Activated CD8-positive, alpha-beta memory T cell treated with anti-CD3 and anti-CD28 coated beads for 36 hours (primary cell): ENCODE measurements around the gene APEX1. TPM values are rescaled to one million over a fixed set of nuclear protein-coding genes. Genes with fewer than 3 reads are reported as not detected.
"Not testable (repeated sequence)": the region's sequence is repeated elsewhere in the genome, so short reads cannot be mapped to it uniquely, and the experiment has no call there.

Experiments
- CTCF ChIA-PET: fragments of 350-600 bp; sonication (Branson Sonifier 250); formaldehyde crosslinking; loops from one replicate; lab custom pipeline; 2021; ENCODE audit warnings: antibody characterized with exemption; lab: Charles Lee
- POLR2A ChIA-PET: fragments of 350-600 bp; sonication (Branson Sonifier 250); formaldehyde crosslinking; loops from one replicate; lab custom pipeline; 2021; ENCODE audit warnings: antibody characterized with exemption; lab: Charles Lee
- total RNA-seq, 2 experiments: library from RNA; stranded (reverse); gene quantifications; one replicate each; pipeline ENCODE4 v1.2.3, GENCODE V29; 2021

Gene APEX1
- total RNA-seq, 2 experiments from 2014 or later = 243 to 246 TPM

GRCh38 chr14:20429801-20430669 is 25.0 kb upstream of the APEX1 start:
- POLR2A ChIA-PET = no interaction called here
- CTCF ChIA-PET = interaction anchor here (1.5 kb wide), 1 partner anchor 102 kb away, joined by 3 read pairs; no protein-coding TSS in a partner anchor

- CTCF ChIA-PET = interaction anchor here (1.1 kb wide), 1 partner anchor 19 kb away, joined by 3 read pairs; no protein-coding TSS in a partner anchor
- POLR2A ChIA-PET = no interaction called here
Observed at GRCh38 chr14:20434701-20435581, 20.1 kb upstream of the APEX1 start.

- ChIA-PET CTCF (no interaction called here), POLR2A (no interaction called here)
Observed at GRCh38 chr14:20435582-20436362, 19.3 kb upstream of the APEX1 start, which contains the start of gene KLHL33. TSS of gene KLHL33 (minus strand) at chr14:20436166. CDS start at chr14:20435811, 355 bp downstream.

- CTCF ChIA-PET = no interaction called here
- POLR2A ChIA-PET = no interaction called here
Observed at GRCh38 chr14:20436363-20436755, 18.7 kb upstream of the APEX1 start.

- ChIA-PET POLR2A (no interaction called here), CTCF (no interaction called here)
Observed at GRCh38 chr14:20438664-20439063, 16.4 kb upstream of the APEX1 start.

GRCh38 chr14:20440465-20440864 is 14.6 kb upstream of the APEX1 start:
- ChIA-PET CTCF (no interaction called here), POLR2A (interaction anchor here (0.6 kb wide), 1 partner anchor 98 kb away, joined by 3 read pairs; no protein-coding TSS in a partner anchor)

DNA sequence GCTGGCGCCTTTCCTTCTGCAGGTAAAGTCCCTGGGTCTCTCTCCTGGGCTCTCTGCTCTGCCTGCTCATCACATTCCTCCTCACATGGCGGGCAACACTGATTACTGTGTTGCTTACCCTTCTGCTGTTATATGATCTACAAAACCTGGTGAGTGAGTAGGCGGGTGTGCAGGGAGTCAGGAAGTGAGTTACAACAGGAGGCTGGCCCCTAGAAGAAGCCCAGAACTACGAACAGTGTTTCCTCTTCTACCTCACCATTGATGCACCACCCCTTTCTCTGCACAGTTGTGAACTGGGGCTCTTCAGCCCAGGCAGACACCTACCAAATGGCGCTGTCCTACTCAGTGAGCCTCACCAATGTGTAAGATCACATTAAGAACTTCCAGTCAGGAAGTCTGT is 14.1 kb upstream of the APEX1 start:
- ChIA-PET POLR2A (no interaction called here), CTCF (interaction anchor here (0.9 kb wide), 1 partner anchor 25 kb away, joined by 3 read pairs; no protein-coding TSS in a partner anchor)

- POLR2A ChIA-PET = no interaction called here
- CTCF ChIA-PET = interaction anchor here (0.9 kb wide), 1 partner anchor 26 kb away, joined by 3 read pairs; no protein-coding TSS in a partner anchor
Observed at GRCh38 chr14:20441461-20441860, 13.6 kb upstream of the APEX1 start.

DNA sequence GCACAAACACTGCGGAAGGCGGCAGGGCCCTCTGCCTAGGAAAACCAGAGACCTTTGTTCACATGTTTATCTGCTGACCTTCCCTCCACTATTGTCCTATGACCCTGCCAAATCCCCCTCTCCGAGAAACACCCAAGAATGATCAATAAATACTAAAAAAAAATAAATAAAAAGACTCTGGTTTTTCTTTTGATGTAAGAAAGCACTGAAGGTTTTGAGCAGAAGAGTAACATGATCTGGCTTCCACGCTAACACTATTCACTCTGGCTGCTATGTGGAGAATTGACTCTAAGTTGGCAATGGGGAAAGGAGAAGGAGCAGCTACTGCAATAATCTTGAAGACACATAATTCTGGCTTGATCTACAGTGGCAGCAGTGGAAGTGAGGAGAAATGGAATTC is 11.4 kb upstream of the APEX1 start:
- CTCF ChIA-PET, POLR2A ChIA-PET: not testable (repeated sequence)

- POLR2A ChIA-PET = no interaction called here
- CTCF ChIA-PET = no interaction called here
Observed at GRCh38 chr14:20446889-20447288, 8.1 kb upstream of the APEX1 start.

- CTCF ChIA-PET = interaction anchor here (0.6 to 1.7 kb wide), 4 partner anchors 37 to 109 kb away, joined by 3 to 5 read pairs (median 4); partner anchors contain the start of genes PARP2 and TEP1
- POLR2A ChIA-PET = interaction anchor here (1.0 kb wide), 1 partner anchor 9 kb away, joined by 3 read pairs; no protein-coding TSS in a partner anchor
Observed at GRCh38 chr14:20452831-20453230, 2.2 kb upstream of the APEX1 start.

- ChIA-PET CTCF (interaction anchor here (1.8 to 2.1 kb wide), 3 partner anchors 14 to 112 kb away, joined by 4 to 21 read pairs (median 8); partner anchors contain the start of genes PARP2 and PNP), POLR2A (interaction anchor here (0.5 to 2.7 kb wide), 9 partner anchors 10 to 539 kb away, joined by 3 to 32 read pairs (median 4); partner anchors contain the start of genes PARP2, PNP and TEP1)
Observed at GRCh38 chr14:20455355-20456300, 602 bp downstream of the APEX1 start.

GRCh38 chr14:20456971-20457370 is 1.9 kb downstream of the APEX1 start:
- ChIA-PET CTCF (interaction anchor here (1.8 to 2.1 kb wide), 2 partner anchors 13 to 42 kb away, joined by 4 to 21 read pairs; partner anchors contain the start of gene PNP), POLR2A (interaction anchor here (2.7 kb wide), 1 partner anchor 12 kb away, joined by 32 read pairs; the partner anchor contains the start of gene PNP)

DNA sequence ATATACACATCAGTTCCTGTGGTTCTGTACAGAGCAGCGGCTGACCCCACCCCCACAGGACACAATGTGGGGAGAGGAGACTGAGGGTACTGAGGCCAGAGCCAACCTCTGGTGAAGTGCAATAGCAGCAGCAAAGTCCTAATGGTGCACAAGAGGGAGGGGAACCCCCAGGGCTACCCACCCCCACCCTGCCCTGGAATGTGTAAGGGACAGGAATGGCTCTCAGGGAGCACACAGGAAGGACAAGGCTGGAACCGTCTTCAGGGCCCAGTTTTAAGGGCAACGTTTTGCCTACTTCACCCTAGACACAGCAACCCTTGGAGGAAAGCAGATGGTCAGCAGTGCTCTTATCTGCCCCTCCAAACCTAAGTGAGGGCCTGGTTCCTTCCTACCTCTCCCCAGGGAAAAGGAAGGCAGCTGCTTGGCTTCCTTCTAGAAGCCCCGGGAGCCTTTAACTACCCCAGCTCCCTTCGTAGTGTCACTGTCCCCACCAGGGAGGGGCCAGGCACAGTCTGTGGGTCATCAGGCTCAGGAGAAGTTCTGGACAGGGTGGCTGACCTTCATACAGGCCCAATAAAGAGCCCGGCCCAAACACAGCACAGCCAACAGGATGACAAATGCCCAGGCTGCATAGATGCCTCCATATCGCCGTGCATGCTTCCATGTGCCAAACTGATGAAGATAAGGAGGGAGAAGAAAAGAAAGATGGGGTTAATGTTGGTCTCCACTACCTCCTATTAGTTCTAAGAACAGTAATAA is 3.2 kb downstream of the APEX1 start:
- POLR2A ChIA-PET = no interaction called here
- CTCF ChIA-PET = no interaction called here

GRCh38 chr14:20460458-20461224 is 5.6 kb downstream of the APEX1 start:
- POLR2A ChIA-PET = interaction anchor here (0.6 to 1.7 kb wide), 6 partner anchors 9 to 127 kb away, joined by 3 to 19 read pairs (median 6); partner anchors contain the start of genes CCNB1IP1, PARP2 and PNP

More at GRCh38 chr14:20460458-20461224, 5.6 kb downstream of the APEX1 start:
- CTCF ChIA-PET = interaction anchor here (0.6 to 2.2 kb wide), 5 partner anchors 9 to 153 kb away, joined by 3 to 6 read pairs (median 4); partner anchors contain the start of genes PARP2 and PNP
